Stimulated activated CD4-positive, alpha-beta T cell treated with anti-CD3 and anti-CD28 coated beads, Interleukin-15, amount 100 ng/mL, for 1 hour (primary cell): ENCODE data around the gene ASS1.
A peak's percentile ranks its signal among the peaks of the same experiment; 100 is the strongest.
"Not testable (repeated sequence)": the region's sequence is repeated elsewhere in the genome, so short reads cannot be mapped to it uniquely, and the experiment has no call there.

Source experiments
- DNase-seq, 2 donors: peaks; one replicate each; pipeline ENCODE4 v3.0.0-alpha.2; 2020; ENCODE audit warnings: low read depth in 1 of 2, low spot score in 1 of 2

Gene ASS1

DNA sequence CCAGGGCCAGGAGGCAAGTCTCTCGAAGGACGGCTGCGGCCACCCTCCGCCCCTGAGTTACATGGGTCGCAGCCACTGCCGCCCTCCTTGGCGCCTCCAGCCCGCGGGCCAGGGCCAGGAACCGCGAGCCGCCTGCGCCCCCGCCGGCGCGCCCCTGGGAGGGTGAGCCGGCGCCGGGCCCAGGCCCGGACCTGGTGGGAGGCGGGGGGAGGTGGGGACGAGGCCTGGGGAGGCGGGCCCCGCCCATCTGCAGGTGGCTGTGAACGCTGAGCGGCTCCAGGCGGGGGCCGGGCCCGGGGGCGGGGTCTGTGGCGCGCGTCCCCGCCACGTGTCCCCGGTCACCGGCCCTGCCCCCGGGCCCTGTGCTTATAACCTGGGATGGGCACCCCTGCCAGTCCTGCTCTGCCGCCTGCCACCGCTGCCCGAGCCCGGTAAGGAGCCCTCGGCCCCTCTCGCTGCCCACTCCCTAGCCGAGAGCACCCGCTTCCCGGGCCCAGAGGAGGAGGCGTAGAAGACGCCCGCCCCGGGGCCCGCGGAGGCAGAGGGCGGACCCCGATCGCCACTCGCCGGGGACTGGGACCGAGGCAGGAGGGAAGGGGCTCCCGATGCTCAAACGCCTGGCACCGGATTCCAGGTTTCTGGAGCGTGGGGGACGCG is at the start of gene ASS1:
TSS of gene ASS1 (plus strand) at position 397 of the 657 bp plus-strand sequence. CDS start 7,268 bp downstream, outside the sequence.
- DNase-seq, result peak; percentile 17 to 47

DNA sequence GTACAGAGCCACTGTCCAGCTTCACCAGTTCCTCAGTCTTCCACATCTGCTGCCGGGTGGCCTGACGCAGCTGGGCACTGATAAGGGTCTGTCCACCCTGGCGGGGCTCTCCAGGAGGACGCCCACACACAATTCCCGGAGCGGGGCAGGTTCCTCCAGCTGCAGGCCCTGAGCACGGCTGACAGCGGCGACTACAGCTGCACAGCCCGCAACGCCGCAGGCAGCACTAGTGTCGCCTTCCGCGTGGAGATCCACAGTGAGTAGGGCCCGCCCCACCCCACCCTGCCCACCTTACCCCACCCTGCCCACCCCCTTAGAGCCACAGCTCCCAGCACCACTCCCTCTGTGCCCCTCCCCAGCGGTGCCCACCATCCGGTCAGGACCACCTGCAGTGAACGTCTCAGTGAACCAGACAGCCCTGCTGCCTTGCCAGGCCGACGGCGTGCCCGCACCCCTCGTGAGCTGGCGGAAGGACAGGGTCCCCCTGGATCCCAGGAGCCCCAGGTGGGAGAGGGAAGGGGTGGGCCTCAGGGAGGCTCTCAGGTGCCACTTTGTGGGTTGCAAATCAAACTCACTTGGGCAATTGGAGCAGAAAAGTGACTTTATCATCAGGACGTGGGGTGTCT is 48.8 kb upstream of the ASS1 start:
- DNase-seq, result no peak

- DNase-seq, result no peak
Measured at GRCh38 chr9:130396581-130396980, 48.2 kb upstream of the ASS1 start.

DNA sequence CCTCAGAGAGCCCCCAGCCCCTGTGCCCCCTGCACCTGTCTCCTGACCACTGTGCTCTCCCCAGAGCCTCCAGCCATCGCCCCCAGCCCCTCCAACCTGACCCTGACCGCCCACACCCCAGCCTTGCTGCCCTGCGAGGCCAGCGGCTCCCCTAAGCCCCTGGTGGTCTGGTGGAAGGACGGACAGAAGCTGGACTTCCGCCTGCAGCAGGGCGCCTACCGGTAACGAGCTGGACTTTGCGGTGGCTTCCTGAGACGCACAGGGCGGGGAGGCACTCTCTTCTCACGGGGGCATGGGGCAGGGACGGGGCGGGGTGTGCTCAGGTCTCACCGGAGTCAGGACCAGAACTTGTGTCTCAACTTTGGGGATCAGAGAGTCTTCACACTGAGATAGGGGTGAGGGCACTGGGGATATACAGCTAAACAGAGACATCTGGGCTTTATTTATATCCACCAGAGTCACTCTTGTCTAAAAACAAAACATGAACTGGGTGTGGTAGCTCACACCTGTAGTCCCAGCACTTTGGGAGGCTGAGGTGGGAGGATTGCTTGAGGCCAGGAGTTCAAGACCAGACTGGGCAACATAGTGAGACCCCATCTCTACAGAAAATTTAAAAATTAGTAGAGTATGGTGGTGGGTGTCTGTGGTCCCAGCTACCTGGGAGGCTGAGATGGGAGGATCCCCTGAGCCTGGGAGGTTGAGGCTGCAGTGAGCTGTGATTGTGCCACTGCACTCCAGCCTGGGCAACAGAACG is 46.1 kb upstream of the ASS1 start:
- DNase-seq, result no peak

- DNase-seq, result no peak
Measured at GRCh38 chr9:130399768-130400167, 45.0 kb upstream of the ASS1 start.

GRCh38 chr9:130400870-130401269 is 43.9 kb upstream of the ASS1 start:
- no peak for DNase-seq

- DNase-seq, result not testable (repeated sequence)
Measured at GRCh38 chr9:130401742-130402141, 43.0 kb upstream of the ASS1 start.

- no peak for DNase-seq
Measured at GRCh38 chr9:130402243-130402642, 42.5 kb upstream of the ASS1 start.

GRCh38 chr9:130402645-130403440 is 41.9 kb upstream of the ASS1 start:
- DNase-seq, result no peak

DNA sequence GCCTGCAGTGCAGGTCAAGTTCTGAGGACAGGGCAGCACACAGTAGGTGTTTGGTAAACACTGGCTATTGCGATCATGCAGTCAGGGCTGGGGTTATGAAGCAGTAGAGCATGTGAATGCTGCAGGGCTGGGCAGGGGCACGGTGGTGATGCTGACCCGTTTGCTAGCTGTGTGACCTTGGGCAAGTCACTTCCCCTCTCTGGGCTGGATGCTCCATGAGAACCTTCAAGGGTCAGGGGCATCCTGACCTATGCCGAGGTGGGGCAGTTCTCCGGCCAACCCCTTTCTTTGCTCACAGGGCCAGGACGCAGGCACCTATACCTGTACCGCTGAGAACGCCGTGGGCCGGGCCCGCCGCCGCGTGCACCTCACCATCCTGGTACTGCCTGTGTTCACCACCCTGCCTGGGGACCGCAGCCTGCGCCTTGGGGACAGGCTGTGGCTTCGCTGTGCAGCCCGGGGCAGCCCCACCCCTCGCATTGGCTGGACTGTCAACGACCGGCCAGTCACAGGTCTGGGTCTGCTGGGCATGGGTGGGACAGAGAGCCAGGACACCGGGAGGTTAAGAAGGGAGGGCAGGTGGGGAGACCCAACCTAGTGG is 39.0 kb upstream of the ASS1 start:
- DNase-seq, result no peak

DNA sequence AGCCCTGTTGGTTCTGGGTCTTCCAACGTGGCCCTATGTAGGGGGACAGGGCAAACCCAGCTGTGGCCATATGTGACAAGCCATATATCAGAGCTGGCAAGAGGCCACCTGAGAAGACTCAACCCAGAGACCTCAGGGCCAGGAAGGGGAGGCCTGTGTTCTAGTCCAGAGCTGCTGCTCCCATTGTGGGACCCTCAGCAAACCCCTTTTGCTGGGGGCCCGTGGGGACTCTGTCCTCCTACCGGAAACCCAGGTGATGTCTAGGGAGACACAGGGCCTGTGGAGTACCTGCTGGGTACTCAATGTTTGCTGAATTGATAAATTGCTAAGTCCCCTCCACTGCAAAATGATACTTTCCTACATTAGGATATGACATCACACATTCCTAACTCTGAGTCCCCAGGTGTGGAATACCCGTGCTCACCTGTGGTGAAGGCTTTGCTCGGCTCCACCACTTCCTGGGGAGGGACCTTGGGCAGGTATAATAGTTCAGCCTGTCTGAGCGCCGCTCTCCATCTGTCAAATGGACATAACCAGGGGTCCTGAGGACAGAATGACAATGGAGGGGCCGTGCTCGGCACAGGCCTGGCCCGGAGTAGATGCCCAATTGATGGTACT is 38.4 kb upstream of the ASS1 start:
- DNase-seq, result no peak

DNA sequence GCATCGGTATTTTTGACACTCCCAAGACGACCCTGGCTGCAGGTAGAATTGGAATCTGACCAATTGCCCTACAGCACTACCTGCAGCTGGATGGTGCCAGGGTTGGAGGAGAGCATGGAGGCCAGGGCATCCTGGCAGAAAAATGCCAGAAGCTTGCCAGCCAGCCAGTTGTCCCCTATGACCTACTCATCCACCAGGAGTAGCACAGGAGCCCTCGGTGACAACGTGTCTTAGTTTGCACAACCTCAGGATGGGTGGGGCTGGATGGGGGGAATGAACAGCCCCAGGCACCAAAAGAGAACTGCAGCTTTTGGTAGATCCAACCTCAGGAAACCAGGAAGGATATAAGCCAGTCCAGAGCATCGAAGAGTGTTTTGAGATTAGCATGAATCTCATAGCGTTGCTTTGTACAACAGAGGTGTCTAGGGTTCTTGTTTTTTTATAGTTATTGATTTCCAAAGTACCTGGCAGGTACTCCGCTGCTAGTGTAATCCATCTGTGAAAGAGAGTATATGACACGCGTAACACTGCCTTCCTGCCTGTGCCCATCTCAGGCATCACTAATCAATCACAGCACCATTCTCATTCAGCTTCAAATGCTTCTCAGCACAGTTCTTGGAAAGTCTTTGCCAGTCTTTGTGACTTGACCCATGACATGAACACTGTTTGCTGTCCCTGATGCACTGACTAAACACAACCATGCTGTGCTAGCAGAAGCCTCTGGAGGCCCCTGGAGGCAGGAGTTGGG is 36.7 kb upstream of the ASS1 start:
- no peak for DNase-seq

DNA sequence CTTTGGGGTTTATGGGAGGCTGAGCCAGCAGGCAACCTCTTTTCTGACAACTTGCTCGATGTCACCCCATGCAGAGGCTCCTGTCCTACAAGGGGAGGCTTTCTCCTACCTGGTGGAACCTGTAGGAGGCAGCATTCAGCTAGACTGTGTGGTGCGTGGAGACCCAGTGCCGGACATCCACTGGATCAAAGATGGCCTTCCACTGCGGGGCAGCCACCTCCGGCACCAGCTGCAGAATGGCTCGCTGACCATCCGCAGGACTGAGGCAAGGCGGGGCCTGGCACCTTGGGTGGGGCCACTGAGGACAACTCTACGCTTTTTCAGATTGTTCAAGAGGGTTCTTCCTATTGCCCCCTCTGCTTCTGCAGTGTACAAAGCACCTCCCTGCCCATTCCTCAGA is 36.1 kb upstream of the ASS1 start:
- DNase-seq, result no peak

DNA sequence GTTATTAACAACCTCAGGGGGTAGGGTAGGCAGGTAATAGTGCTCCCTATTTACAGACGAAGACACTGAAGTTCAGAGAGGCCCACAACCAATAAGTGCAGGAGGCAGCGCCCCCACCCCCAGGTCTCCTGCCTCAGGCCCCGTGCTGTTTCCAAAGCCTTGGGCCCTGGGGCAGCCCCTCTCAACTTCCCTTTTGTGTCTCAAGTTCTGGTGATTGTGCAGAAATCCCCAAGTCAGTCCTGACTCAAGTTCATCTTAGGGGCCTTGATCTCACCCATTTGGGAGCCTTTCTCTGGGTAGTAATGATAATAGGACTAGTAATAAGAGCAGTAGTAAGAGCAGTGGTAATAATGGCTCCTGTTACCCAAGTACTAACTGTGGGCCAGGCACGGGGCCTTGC is 35.5 kb upstream of the ASS1 start:
- no peak for DNase-seq

DNA sequence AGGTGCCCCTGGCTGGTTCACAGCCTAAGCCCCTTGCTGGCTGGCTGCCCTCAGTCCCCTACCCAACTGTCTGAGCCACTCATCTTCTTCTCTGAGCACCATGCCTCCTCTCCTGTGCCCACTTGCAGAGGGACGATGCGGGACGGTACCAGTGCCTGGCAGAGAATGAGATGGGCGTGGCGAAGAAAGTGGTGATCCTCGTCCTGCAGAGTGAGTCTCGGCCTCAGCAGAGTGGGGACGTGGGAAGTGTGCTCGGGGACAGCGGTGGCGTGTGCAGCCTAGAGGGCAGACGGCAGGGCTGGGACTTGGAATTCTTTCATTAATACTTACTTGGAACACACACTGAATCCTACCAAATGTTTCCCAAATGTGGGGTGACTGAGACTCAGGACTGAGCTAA is 34.3 kb upstream of the ASS1 start:
- DNase-seq, result no peak

- no peak for DNase-seq
Measured at GRCh38 chr9:130411566-130411915, 33.2 kb upstream of the ASS1 start.

DNA sequence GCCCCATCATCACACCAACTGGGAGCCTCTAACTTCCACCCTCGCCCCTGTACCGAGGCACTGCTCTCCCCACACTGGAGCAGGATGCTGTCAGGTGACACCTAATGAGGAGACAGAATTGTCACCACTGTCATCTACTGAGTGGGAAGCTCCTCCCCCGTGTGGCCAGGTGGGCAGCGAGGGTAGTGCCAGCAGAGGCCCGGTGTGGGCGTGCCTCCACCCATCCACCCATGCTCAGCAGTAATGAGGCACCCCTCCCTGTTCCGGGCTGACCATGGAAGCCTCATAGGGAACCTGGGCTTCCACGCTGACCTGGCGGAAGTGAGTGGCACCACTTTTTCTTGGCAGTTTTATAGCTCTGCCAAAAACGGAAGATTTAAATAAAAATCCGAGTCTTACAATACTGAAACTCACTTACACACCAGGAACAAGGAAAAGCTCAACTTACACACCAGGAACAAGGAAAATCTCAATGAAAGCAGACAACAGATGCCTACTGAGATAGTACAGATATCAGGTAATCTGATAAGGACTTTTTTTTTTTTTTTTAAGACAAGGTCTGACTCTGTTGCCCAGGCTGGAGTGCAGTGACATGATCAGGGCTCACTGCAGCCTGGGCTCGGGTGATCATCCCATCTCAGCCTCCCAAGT is 30.6 kb upstream of the ASS1 start:
- no peak for DNase-seq

DNA sequence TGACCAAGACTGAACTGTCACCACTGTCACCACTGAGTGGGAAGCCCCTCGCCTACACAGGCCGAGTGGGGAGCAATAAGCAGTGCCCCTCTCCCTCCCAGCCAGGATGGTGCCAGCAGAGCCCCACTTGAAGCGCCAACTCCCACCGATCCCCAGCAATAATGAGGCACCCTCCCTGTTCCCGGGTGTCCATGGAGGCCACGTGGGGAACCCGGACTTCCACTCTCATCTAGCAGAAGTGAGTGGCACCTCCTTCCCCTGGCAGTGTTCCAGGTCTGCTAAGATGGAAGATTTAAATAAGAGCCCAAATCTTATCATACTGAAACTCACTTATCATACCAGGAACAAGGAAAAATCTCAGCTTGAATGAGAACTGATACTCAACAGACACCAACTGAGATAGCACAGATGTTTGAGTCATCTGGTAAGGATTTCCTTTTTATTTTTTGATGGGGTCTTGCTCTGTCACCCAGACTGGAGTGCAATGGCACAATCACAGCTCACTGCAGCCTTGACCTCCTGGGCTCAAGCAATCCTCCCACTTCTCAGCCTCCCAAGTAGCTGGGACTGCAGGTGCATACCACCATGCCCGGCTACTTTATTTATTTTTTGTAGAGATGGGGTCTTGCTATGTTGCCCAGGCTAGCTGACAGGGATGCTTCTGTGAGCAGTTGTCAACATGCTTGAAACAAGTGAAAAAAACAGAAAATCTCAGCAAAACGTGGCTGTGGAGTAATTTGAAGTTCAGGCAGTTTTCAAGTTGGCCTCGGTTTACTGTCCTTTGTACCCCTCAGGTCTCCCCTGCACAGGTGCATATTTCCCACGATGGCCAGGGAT is 29.6 kb upstream of the ASS1 start:
- no peak for DNase-seq

- no peak for DNase-seq
Measured at GRCh38 chr9:130417602-130418001, 27.2 kb upstream of the ASS1 start.
